IPS-NIHi7 (cell line): ENCODE results near the gene FOLR1.
"Not testable (repeated sequence)": the region's sequence is repeated elsewhere in the genome, so short reads cannot be mapped to it uniquely, and the experiment has no call there.

Experiments
- DNase-seq: peaks from one replicate; pipeline ENCODE4 v3.0.0; 2012; ENCODE audit warnings: mixed read lengths; ENCODE audit errors: extremely low spot score

FOLR1 gene

GRCh38 chr11:72191961-72192381, at the start of gene FOLR1:
Gene FOLR1 (plus strand): TSS chr11:72192140. CDS start chr11:72192174, 34 bp downstream.
- peak; percentile 69 for DNase-seq

- not testable (repeated sequence) for DNase-seq
Measured at GRCh38 chr11:72142543-72142942, 49.4 kb upstream of the FOLR1 start.

- DNase-seq: no peak
Measured at GRCh38 chr11:72144807-72145565, 47.0 kb upstream of the FOLR1 start.

- DNase-seq: no peak
Measured at GRCh38 chr11:72146625-72147024, 45.3 kb upstream of the FOLR1 start.

GRCh38 chr11:72150882-72151281, 41.1 kb upstream of the FOLR1 start:
- no peak for DNase-seq

GRCh38 chr11:72153874-72154273, 38.1 kb upstream of the FOLR1 start:
- not testable (repeated sequence) for DNase-seq

GRCh38 chr11:72154816-72155215, 37.1 kb upstream of the FOLR1 start:
- no peak for DNase-seq

GRCh38 chr11:72155751-72156150, 36.2 kb upstream of the FOLR1 start:
- DNase-seq: no peak

- no peak for DNase-seq
Measured at GRCh38 chr11:72157131-72157530, 34.8 kb upstream of the FOLR1 start.

GRCh38 chr11:72160319-72160718, 31.6 kb upstream of the FOLR1 start:
- no peak for DNase-seq

- DNase-seq: no peak
Measured at GRCh38 chr11:72162891-72163492, 28.9 kb upstream of the FOLR1 start.

- not testable (repeated sequence) for DNase-seq
Measured at GRCh38 chr11:72164187-72164586, 27.8 kb upstream of the FOLR1 start.

- DNase-seq: not testable (repeated sequence)
Measured at GRCh38 chr11:72169046-72169555, 22.8 kb upstream of the FOLR1 start.

GRCh38 chr11:72169754-72170153, 22.2 kb upstream of the FOLR1 start:
- not testable (repeated sequence) for DNase-seq

- DNase-seq: not testable (repeated sequence)
Measured at GRCh38 chr11:72172043-72172442, 19.9 kb upstream of the FOLR1 start.

GRCh38 chr11:72173291-72173690, 18.6 kb upstream of the FOLR1 start:
- no peak for DNase-seq

- DNase-seq: no peak
Measured at GRCh38 chr11:72174302-72175070, 17.5 kb upstream of the FOLR1 start.

GRCh38 chr11:72177656-72178055, 14.3 kb upstream of the FOLR1 start:
- no peak for DNase-seq

GRCh38 chr11:72179049-72179803, 12.7 kb upstream of the FOLR1 start:
- no peak for DNase-seq

- DNase-seq: no peak
Measured at GRCh38 chr11:72179804-72180396, 12.0 kb upstream of the FOLR1 start.

GRCh38 chr11:72180892-72181552, 10.9 kb upstream of the FOLR1 start:
- DNase-seq: not testable (repeated sequence)
